BE2C (cell line): ENCODE measurements around the gene PPM1M.

Experiments
- DNase-seq: peaks from one replicate; pipeline ENCODE4 v3.0.0-alpha.2; 2020
- H3K27me3 ChIP-seq: fragments of 250-450 bp; sonication (Bioruptor Pico); 2 replicates; pipeline ENCODE4 v1.5.1; 2020; ENCODE audit warnings: mild to moderate bottlenecking
- H3K36me3 ChIP-seq: fragments of 250-450 bp; sonication (Bioruptor Pico); 2 replicates; pipeline ENCODE4 v1.5.1; 2020; ENCODE audit warnings: mild to moderate bottlenecking
- H3K4me1 ChIP-seq: fragments of 250-450 bp; sonication (Bioruptor Pico); 2 replicates; pipeline ENCODE4 v1.5.1; 2020
- H3K4me3 ChIP-seq: 2 replicates; pipeline ENCODE4 v1.5.1; 2011; ENCODE audit warnings: low read depth, low read length
- H3K9me3 ChIP-seq: fragments of 250-450 bp; sonication (Bioruptor Pico); 2 replicates; pipeline ENCODE4 v1.5.1; 2020
- TF ChIP-seq, protein P1 (sequence below): IDR thresholded peaks from 2 replicates; pipeline ENCODE4 v1.5.1; 2012; ENCODE audit warnings: mild to moderate bottlenecking, low read depth, low read length

Gene PPM1M

DNA sequence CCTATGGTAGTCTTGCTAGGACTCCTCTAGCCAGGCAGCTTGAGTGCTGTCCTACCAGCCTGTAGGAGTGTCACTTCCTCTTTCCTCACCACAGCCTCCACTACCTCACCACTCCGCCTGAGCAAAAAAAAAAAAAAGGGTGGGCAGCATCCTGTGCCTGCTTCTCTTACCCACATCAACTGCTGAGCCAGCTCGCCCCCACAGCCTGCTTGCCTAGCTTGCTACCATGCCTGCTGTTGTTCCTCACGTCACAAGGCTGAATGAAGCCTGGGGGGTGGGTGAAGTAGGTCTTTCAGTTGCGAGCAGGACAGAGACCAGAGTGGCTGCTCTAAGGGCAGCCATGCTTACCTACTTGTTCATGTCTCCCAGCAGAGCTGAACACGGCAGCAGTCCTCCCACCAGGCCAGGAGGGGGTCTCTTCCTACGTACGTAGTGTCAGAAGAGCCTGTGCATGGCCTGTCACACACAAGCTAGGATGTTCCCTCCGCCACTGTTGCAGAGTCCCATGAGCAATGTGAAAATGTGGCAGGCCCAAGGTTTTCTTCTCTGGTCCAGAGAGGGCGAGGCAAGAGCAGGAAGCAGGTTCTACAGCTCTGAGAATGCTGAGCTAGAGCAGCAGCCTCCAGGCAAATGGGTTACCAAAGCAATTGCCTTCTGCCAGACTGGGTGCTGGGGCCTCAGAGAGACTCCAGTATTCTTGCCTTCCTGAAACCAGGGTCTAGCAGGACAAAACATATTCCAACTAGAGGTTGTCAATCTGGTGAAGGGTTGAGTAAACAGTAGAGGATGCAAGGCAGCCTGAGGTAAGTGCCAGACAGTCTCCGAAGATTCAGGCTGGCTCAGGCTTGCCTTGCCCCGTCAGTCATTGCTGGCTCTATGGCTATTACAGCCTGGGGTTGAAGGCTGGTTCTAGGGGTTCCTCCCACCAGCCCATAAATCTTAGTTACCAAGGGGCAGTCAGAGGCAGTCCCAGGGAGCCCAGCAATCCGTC is 8.1 kb downstream of the PPM1M start:
- TF ChIP-seq, protein P1, sequence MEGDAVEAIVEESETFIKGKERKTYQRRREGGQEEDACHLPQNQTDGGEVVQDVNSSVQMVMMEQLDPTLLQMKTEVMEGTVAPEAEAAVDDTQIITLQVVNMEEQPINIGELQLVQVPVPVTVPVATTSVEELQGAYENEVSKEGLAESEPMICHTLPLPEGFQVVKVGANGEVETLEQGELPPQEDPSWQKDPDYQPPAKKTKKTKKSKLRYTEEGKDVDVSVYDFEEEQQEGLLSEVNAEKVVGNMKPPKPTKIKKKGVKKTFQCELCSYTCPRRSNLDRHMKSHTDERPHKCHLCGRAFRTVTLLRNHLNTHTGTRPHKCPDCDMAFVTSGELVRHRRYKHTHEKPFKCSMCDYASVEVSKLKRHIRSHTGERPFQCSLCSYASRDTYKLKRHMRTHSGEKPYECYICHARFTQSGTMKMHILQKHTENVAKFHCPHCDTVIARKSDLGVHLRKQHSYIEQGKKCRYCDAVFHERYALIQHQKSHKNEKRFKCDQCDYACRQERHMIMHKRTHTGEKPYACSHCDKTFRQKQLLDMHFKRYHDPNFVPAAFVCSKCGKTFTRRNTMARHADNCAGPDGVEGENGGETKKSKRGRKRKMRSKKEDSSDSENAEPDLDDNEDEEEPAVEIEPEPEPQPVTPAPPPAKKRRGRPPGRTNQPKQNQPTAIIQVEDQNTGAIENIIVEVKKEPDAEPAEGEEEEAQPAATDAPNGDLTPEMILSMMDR: no peak

DNA sequence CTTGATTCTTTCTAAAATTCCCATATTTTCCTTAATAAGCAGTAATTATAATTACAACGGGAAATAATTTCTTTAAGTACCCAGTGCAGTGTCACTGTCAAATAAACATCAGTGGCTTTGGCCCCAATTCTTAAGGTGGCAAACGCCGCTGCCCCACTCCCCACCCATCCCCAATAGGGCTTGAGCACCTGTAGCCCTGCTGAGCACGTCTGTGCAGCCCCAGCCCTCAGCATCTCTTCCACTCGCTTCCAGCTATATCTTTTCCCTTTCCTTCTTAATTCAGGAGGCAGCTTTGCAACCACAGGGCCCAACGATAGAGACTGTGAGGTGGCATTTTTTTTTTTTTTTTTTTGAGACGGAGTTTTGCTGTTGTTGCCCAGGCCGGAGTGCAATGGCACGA is 9.0 kb downstream of the PPM1M start:
- no peak for DNase-seq
- TF ChIP-seq, protein P1: no peak
- Histone ChIP-seq H3K36me3 (peaks cover 45% of the 10 kb centered on the region), H3K27me3 (no peaks in the 10 kb centered on the region), H3K4me1 (no peaks in the 10 kb centered on the region), H3K9me3 (no peaks in the 10 kb centered on the region), H3K4me3 (no peak overlapping the region)

More for the DNA sequence above, 8.1 kb downstream of the PPM1M start:
- H3K27me3 ChIP-seq: no peaks in the 10 kb centered on the region
- no peak for DNase-seq
- no peaks in the 10 kb centered on the region for H3K9me3 ChIP-seq
- no peaks in the 10 kb centered on the region for H3K4me1 ChIP-seq
- no peak overlapping the region for H3K4me3 ChIP-seq
- H3K36me3 ChIP-seq: peaks cover 35% of the 10 kb centered on the region

DNA sequence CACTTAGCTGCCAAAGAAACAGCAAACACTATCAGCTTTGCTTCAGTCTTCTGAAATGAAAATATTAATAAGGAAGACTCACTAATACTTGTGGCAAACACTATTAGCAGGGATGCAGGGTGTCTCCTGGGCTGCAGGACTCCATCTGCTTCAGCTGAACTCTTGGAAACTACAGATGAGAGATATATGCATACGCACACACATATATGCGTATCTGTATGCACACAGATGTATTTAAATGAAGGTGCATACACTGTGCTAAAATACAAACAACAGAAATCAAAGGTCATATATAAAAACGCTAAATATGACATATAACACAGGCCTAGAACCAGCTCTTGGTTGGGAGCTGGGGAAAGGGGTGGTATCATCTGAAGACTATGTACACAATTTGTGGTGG is 10.6 kb downstream of the PPM1M start:
- Histone ChIP-seq H3K4me3 (no peak overlapping the region), H3K27me3 (no peaks in the 10 kb centered on the region), H3K36me3 (peaks cover 58% of the 10 kb centered on the region), H3K9me3 (no peaks in the 10 kb centered on the region), H3K4me1 (no peaks in the 10 kb centered on the region)
- DNase-seq: no peak
- TF ChIP-seq, protein P1: no peak

DNA sequence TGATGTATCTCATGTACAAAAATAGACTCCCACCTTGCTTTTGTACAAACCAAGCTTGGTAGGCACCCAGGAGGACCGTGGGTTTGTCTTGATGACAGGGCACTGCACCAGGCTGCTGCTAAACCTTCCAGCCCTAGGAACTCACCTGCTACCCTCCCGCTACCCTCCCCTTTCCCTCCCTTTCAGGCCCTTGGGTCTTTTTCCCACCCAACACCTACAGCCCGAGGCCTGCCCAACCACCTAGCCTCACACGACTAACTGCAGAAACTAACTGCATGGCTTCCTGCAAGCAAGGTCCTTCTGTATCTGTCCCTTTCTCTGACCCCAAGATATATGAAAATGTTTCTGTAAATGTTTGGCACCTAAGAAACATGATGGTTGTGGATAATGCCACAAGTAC is 11.1 kb downstream of the PPM1M start:
- Histone ChIP-seq H3K4me1 (no peaks in the 10 kb centered on the region), H3K27me3 (no peaks in the 10 kb centered on the region), H3K4me3 (no peak overlapping the region), H3K36me3 (peaks cover 61% of the 10 kb centered on the region), H3K9me3 (no peaks in the 10 kb centered on the region)
- no peak for DNase-seq
- TF ChIP-seq, protein P1: no peak

DNA sequence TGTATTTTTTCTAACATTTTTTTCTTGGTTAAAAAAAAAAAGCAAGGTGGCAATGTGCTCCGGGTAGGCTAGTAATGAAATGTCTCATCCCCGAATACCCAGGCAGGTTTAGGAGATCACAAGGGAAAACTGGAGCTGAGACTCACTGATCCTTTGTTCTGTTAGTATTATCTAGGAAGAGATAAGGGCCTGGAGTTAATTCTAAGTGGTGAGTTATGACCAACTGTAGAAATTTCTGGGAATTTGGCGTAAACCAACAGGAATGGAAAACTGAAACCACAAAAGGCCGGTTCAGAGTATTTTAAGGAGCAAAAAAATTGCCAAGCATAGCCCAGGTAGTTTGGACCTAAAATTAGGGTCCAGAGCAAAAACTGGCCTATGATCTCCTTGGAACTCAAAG is 12.4 kb downstream of the PPM1M start:
- Histone ChIP-seq H3K36me3 (peaks cover 68% of the 10 kb centered on the region), H3K27me3 (no peaks in the 10 kb centered on the region), H3K9me3 (no peaks in the 10 kb centered on the region), H3K4me3 (no peak overlapping the region), H3K4me1 (no peaks in the 10 kb centered on the region)
- no peak for DNase-seq
- TF ChIP-seq, protein P1: no peak

DNA sequence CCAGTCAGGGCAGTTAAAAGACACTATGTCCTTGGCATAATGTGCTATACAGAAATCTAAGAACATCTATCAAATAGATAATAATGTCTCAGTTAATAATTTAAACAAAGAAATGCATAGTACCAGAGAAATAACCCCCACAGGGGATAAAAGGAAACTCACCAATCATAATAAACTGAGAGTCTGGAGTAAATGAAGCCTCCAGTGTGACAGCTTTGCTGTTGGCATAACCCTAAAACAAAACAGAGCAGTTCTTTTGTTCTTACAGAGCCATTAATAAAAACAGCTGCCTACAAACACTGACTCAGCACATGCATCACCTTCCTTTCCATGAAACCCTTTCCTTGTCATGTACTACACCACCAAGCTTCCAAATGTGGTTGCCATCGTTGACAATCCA is 13.5 kb downstream of the PPM1M start:
- Histone ChIP-seq H3K9me3 (no peaks in the 10 kb centered on the region), H3K36me3 (peaks cover 76% of the 10 kb centered on the region), H3K27me3 (no peaks in the 10 kb centered on the region), H3K4me1 (no peaks in the 10 kb centered on the region), H3K4me3 (no peak overlapping the region)
- TF ChIP-seq, protein P1: no peak
- no peak for DNase-seq
